Activated naive CD4-positive, alpha-beta T cell treated with anti-CD3 and anti-CD28 coated beads, Interleukin-2, amount 50 U/mL, for 72 hours (primary cell): ENCODE results near the gene LMO4. TPM values are rescaled to one million over a fixed set of nuclear protein-coding genes. Genes with fewer than 3 reads are reported as not detected.

ENCODE experiments used
- ATAC-seq, 2 donors: fragments of 150-1000 bp; cut with Tn5 transposase; 2 replicates each; pipeline ENCODE4 v1.10.0; 2021; ENCODE audit warnings: mild to moderate bottlenecking in 2 of 2, moderate library complexity in 2 of 2
- DNase-seq, 2 donors: peaks; one replicate each; pipeline ENCODE4 v3.0.0; 2021 to 2022; ENCODE audit warnings: low spot score in 2 of 2
- H3K27ac Mint-ChIP-seq, 2 donors: one replicate each; pipeline ENCODE4 v1.8.0; 2022; ENCODE audit warnings: mild to moderate bottlenecking in 2 of 2, mixed read lengths in 2 of 2
- H3K36me3 Mint-ChIP-seq, 2 donors: one replicate each; pipeline ENCODE4 v1.8.0; 2022; ENCODE audit warnings: mixed read lengths in 2 of 2
- H3K9me3 Mint-ChIP-seq, 2 donors: one replicate each; pipeline ENCODE4 v1.8.0; 2022; ENCODE audit warnings: mixed read lengths in 2 of 2
- total RNA-seq, 2 donors: library from RNA; stranded (reverse); gene quantifications; one replicate each; pipeline ENCODE4 v1.2.3, GENCODE V29; 2022

Gene LMO4, protein sequence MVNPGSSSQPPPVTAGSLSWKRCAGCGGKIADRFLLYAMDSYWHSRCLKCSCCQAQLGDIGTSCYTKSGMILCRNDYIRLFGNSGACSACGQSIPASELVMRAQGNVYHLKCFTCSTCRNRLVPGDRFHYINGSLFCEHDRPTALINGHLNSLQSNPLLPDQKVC
- total RNA-seq = 1 to 10 TPM; 5.6 to 7.3 TPM

GRCh38 chr1:87328272-87329050 is at the start of gene LMO4:
TSS of gene LMO4 (plus strand) at chr1:87328880. CDS start at chr1:87332016, 3,136 bp downstream.
- Mint-ChIP-seq H3K9me3 (no peaks in the 10 kb centered on the region), H3K36me3 (peaks cover 9% of the 10 kb centered on the region in 2 donors), H3K27ac (peak within 1 kb of the TSS; percentile 20 to 62)
- DNase-seq (peak; percentile 72 to 80), ATAC-seq (peak; percentile 87 to 88)

DNA sequence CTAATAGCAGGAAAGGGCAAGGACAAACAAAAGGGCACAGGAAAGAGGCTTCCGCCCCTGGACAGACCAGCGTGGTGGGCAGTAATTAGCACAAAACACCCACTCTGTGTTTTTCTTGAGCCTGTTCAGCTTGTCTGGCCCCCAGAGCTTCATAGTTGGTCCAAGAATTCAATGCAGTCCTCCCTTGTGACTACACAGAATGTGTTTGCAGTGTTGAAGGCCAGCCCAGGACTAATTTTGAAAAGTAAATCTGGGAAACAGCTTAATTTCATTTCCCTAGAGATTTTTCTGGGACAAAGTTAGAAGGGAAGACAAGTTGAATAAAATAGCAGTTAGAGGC is 49.2 kb upstream of the LMO4 start:
- no peak for DNase-seq
- no peak for ATAC-seq
- H3K9me3 Mint-ChIP-seq = no peaks in the 10 kb centered on the region
- no peaks in the 10 kb centered on the region for H3K36me3 Mint-ChIP-seq
- H3K27ac Mint-ChIP-seq = no peak overlapping the region

GRCh38 chr1:87279966-87280535 is 48.6 kb upstream of the LMO4 start:
- Mint-ChIP-seq H3K9me3 (no peaks in the 10 kb centered on the region), H3K36me3 (no peaks in the 10 kb centered on the region), H3K27ac (no peak overlapping the region)
- DNase-seq = no peak
- ATAC-seq = no peak

GRCh38 chr1:87284456-87285240 is 44.0 kb upstream of the LMO4 start:
- Mint-ChIP-seq H3K9me3 (no peaks in the 10 kb centered on the region), H3K27ac (no peak overlapping the region), H3K36me3 (no peaks in the 10 kb centered on the region)
- DNase-seq = no peak
- no peak for ATAC-seq

DNA sequence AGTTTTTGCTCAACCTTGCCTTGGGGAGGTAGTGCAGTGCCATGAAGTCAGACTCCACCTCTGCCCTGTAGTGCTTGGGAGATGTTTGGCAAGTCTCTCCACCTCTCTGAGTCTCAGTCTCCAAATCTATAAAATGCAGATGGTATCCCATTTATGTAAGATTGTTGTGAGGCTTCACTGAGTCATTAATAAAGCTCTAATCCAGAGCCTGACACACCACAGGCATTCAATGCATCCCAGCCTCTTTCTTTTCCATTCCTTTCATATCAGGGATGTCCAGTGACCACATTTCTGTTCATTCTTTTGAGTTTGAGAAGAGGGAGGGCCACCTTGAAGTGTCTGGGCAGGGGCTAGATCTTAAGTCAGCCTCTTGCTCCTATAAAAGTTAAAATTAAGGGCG is 37.6 kb upstream of the LMO4 start:
- Mint-ChIP-seq H3K9me3 (no peaks in the 10 kb centered on the region), H3K27ac (no peak overlapping the region), H3K36me3 (no peaks in the 10 kb centered on the region)
- no peak for DNase-seq
- no peak for ATAC-seq

DNA sequence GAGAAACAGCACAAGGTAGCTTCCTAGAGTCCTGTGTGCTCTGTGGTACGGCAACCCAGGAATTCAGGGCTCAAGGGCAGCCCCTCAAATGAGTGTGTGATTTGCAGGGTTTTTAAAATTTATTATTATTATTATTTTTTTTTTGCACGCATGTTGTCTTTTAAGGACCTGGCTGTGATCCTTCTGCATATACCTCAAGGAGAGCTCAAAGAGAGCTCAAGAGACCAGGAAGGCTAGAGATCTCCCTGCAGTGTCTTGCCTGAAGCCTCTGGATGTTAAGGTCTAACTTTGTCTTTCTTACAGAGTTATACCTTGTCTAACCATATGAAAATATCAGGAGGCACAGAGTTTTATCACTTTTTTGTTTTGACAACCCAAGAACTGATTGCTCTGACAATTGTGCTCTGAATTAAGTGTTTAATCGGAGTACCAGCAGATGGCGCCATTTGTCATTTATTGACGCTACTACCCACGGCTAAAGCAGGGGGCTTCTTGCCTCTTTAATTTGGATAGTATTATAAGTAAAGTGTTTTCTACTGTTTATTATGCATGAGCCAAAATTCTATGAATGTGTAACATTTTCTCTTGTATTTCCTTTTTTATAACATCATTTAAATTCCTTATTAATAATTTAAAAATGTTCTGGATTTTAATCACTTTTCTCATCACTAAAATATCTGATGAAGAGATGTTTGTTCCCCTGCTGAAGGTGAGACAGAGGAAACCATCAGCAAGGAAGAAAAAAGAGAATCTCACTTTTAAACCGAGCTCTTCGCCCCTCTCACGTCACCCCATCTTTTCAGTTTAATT is 35.8 kb upstream of the LMO4 start:
- ATAC-seq = peak in 1 of 2 donors; percentile 74
- H3K27ac Mint-ChIP-seq = no peak overlapping the region

GRCh38 chr1:87294633-87295032 is 34.0 kb upstream of the LMO4 start:
- H3K27ac Mint-ChIP-seq = no peak overlapping the region

More for the DNA sequence above, 35.8 kb upstream of the LMO4 start:
- peak in 1 of 2 donors; percentile 58 for DNase-seq
- H3K9me3 Mint-ChIP-seq = no peaks in the 10 kb centered on the region
- H3K36me3 Mint-ChIP-seq = no peaks in the 10 kb centered on the region

DNA sequence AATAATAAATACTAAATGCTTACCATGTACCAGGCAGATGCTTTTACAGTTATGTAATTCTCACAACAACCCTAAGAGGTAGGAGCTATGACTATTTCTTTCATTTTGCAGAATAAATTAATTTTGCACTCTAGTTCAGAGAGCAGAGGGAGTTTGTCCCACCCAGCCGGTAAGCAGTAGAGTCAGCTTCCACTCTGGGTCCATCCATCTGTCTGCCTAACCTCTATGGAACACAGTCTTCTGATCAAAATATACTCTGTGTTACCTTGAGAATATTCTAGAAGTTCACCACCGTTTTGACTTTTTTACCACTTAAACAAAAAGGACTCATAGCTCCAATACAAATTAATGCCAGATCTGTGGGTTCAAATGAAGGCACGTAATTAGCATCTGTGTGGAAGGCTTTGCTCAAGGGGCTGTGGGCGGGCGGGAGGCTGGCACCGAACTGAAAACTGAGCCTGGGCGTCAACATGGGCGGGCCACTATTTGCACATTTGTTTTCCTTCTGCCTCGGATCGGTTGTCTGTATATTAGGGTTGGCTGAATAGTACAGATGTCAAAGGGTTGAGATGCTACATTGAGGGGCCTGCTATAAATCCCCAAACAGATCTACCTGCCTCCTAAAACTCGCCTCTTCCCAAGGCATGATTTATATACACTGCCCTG is 33.1 kb upstream of the LMO4 start:
- no peak for ATAC-seq
- no peak overlapping the region for H3K27ac Mint-ChIP-seq
- no peaks in the 10 kb centered on the region for H3K9me3 Mint-ChIP-seq
- no peaks in the 10 kb centered on the region for H3K36me3 Mint-ChIP-seq
- no peak for DNase-seq

More at GRCh38 chr1:87294633-87295032, 34.0 kb upstream of the LMO4 start:
- ATAC-seq (no peak), DNase-seq (no peak)
- no peaks in the 10 kb centered on the region for H3K36me3 Mint-ChIP-seq
- no peaks in the 10 kb centered on the region for H3K9me3 Mint-ChIP-seq

DNA sequence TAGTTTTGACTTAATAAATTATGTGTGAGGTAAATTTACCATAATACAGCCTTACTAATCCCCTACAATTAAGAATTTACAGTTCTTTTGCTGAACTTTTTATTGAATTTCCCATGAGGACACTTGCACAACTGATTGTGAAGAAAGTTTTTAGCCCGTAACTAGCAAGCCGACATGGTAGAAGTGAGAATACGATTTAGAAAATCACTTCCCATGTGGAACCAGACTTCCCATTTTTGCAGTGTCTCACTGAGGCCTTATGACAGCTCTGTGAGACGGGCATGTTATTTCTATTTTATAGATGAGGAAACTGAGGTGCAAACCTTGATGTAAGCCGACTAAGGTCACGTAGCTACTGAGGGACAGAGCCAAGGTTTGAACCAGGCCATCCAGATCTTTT is 32.5 kb upstream of the LMO4 start:
- ATAC-seq (no peak), DNase-seq (no peak)
- Mint-ChIP-seq H3K27ac (no peak overlapping the region), H3K9me3 (no peaks in the 10 kb centered on the region), H3K36me3 (no peaks in the 10 kb centered on the region)

DNA sequence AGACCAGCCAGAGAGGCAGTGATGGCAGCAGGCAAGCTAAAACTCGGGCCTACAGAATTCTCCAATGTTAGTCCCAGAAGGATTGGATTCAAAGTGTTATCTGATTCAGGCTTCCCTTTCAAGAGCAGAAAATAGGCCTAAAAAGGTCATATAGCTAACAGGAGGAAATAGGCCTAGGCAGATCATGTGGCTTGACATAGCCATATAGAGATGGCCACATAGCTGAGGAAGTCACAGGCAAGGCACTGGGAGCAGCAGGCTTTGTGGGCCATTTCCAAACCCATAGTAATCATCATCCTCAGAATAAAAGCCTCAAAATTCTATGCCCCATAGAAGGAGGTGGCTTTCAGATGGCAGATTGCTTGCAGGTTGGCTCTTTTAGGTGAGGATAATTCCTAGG is 29.0 kb upstream of the LMO4 start:
- no peak for DNase-seq
- no peaks in the 10 kb centered on the region for H3K36me3 Mint-ChIP-seq
- H3K9me3 Mint-ChIP-seq = no peaks in the 10 kb centered on the region

DNA sequence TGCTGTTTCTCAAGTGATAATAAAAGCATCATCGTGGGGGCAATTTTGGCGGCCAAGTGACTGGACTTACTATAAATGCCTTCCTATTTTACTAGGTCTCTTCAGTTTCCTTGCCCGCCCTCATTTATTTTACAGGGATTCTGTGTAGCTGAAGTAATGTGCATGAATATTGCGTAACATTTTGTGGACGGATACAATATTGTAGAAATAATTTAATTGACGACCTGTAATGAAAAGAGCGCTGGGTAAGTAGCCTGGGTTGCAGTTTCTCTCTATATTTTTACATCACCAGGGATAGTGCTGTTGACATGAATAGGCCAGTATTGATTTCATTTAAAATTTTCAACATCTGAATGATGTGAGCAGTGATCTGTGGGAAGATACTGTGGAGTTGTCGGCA is 28.1 kb upstream of the LMO4 start:
- H3K36me3 Mint-ChIP-seq = no peaks in the 10 kb centered on the region
- no peak for DNase-seq
- H3K27ac Mint-ChIP-seq = no peak overlapping the region
- H3K9me3 Mint-ChIP-seq = no peaks in the 10 kb centered on the region
- ATAC-seq = no peak

More for the DNA sequence above, 29.0 kb upstream of the LMO4 start:
- no peak for ATAC-seq
- H3K27ac Mint-ChIP-seq = no peak overlapping the region

GRCh38 chr1:87305151-87305550 is 23.5 kb upstream of the LMO4 start:
- H3K36me3 Mint-ChIP-seq = no peaks in the 10 kb centered on the region
- H3K27ac Mint-ChIP-seq = no peak overlapping the region
- ATAC-seq = no peak
- DNase-seq = no peak
- H3K9me3 Mint-ChIP-seq = no peaks in the 10 kb centered on the region

GRCh38 chr1:87305762-87306161 is 22.9 kb upstream of the LMO4 start:
- no peaks in the 10 kb centered on the region for H3K9me3 Mint-ChIP-seq
- H3K36me3 Mint-ChIP-seq = no peaks in the 10 kb centered on the region
- DNase-seq (no peak), ATAC-seq (no peak)
- no peak overlapping the region for H3K27ac Mint-ChIP-seq

GRCh38 chr1:87307306-87307705 is 21.4 kb upstream of the LMO4 start:
- no peak for ATAC-seq
- H3K9me3 Mint-ChIP-seq = no peaks in the 10 kb centered on the region
- no peak for DNase-seq
- H3K27ac Mint-ChIP-seq = no peak overlapping the region
- no peaks in the 10 kb centered on the region for H3K36me3 Mint-ChIP-seq

- H3K9me3 Mint-ChIP-seq = no peaks in the 10 kb centered on the region
- no peak overlapping the region for H3K27ac Mint-ChIP-seq
- ATAC-seq (no peak), DNase-seq (no peak)
- H3K36me3 Mint-ChIP-seq = no peaks in the 10 kb centered on the region
These were observed 20.7 kb upstream of the LMO4 start for GRCh38 chr1:87307931-87308330.

- Mint-ChIP-seq H3K36me3 (no peaks in the 10 kb centered on the region), H3K27ac (no peak overlapping the region), H3K9me3 (no peaks in the 10 kb centered on the region)
- DNase-seq (no peak), ATAC-seq (no peak)
These were observed 14.6 kb upstream of the LMO4 start for GRCh38 chr1:87314091-87314490.
